GM18861 (cell line): ENCODE results near the gene FNIP2.
"Not testable (repeated sequence)": the region's sequence is repeated elsewhere in the genome, so short reads cannot be mapped to it uniquely, and the experiment has no call there.

ENCODE experiments used
- ATAC-seq: cut with Tn5 transposase; IDR thresholded peaks from one replicate; pipeline ENCODE4 v1.9.1; 2021; ENCODE audit not compliant: unreplicated experiment

FNIP2 gene

DNA sequence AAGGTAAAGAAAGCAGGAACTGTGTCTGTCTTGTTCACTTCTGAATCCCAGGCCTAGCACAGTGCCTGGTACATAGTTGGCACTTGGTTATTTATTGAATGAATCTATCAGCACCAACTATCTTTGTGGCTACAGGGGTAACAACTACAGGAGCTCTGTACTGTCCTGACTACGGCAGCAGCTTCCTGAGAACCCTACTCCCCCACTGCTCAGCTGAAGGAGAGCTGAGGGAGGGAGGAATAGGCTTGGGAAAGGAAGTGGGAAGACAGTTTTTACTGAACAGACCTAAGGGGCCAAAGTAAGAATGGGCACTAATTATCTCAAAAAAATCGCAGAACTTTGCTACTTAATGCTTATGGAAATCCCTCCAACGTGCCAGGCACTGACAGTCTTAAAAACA, 178.0 kb downstream of the FNIP2 start:
- ATAC-seq: no peak

DNA sequence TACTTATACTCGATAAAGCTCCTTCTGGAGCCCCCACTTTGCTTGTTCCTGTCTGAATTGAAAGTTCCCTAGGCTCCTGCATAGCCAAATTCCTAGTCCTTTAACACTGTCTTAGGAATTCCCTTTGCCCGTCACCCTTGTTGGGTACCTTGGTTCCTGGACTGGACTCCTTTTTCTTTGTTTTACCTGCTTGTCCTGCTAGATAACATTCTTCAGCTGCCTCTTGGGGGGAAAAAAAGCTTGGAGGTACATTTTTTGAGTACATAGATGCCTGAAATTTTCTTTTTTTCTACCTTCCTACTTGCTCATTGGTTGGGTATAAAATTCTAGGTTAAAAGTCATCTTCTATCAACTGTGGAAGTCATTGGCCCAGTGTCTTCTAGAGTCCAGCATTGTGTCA, 179.2 kb downstream of the FNIP2 start:
- ATAC-seq: no peak

DNA sequence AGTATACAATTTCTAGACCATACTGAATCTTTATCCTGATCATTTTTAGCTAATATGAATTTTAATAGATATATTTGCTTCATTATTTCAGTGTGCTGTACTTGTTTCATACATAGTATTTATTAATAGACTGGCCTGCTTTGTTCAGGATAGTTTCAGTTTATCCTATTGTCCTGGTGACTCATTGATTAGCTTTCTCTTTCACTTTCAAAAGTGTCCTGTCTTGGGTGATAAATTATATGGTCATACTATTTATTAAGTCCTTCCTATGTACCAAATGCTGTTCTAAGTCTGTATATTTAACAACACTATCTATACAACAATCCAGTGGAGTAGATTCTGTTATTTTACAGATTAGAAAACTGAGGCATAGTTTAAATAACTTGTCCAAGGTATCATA, 180.3 kb downstream of the FNIP2 start:
- peak; percentile 85 for ATAC-seq

DNA sequence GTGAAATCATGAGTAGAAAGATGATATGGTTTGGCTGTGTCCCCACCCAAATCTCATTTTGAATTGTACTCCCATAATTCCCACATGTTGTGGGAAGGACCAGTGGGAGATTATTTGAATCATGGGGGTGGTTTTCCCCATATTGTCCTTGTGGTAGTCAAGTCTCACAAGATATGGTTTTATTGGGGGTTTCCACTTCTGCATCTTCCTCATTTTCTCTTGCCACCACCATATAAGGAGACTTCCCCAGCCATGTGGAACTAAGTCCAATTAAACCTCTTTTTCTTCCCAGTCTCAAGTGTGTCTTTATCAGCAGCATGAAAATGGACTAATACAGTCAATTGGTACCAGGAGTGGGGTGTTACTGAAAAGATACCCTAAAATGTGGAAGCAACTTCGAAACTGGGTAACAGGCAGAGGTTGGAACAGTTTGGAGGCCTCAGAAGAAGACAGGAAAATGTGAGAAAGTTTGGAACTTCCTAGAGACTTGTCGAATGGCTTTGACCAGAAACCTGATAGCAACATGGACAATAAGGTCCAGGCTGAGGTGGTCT, 183.5 kb downstream of the FNIP2 start:
- not testable (repeated sequence) for ATAC-seq

DNA sequence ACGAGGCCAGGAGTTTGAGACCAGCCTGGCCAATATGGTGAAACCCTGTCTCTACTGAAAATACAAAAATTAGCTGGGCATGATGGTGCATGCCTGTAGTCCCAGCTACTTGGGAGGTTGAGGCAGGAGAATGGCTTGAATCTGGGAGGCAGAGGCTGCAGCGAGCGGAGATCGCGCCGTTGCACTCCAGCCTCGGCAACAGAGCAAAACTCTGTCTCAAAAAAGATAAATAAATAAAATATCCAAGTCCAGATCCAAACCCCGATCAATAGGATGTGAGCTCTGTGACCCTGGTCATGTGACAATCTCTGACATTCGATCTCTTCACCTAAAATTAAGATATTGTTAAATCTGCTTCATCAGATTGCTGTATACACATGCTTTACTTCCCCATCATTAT, 187.5 kb downstream of the FNIP2 start:
- not testable (repeated sequence) for ATAC-seq

DNA sequence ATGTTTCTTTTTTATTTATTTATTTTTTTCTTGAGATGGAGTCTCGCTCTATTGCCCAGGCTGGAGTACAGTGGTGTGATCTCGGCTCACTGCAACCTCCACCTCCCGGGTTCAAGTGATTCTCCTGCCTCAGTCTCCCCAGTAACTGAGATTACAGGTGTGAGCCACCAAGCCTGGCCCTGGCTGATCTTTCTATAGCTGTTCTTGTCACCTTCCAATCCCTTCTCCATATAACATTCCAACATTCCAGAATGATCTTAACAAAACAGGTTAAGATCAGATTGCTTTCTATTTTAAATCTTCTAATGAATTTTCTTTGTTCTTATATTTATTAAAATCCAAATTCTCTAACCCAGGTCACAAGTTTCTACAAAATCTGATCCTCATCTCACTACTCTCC, 188.1 kb downstream of the FNIP2 start:
- not testable (repeated sequence) for ATAC-seq
